Tongue (tissue), 2 donors: ENCODE data around the gene DTX2. TPM values are rescaled to one million over a fixed set of nuclear protein-coding genes. Genes with fewer than 3 reads are reported as not detected.
A peak's percentile ranks its signal among the peaks of the same experiment; 100 is the strongest.
"Not testable (repeated sequence)": the region's sequence is repeated elsewhere in the genome, so short reads cannot be mapped to it uniquely, and the experiment has no call there.

Source experiments
- DNase-seq: peaks from one replicate; pipeline ENCODE4 v3.0.0-alpha.2; 2015
- total RNA-seq: library from RNA; depleted of rRNA; stranded (reverse); fragments of >200 nt; gene quantifications from one replicate; pipeline ENCODE4 v1.2.3, GENCODE V29; 2014

Gene DTX2
- total RNA-seq, 1 donor from 2014 or later = 13.5 TPM

GRCh38 chr7:76492139-76492538, 30.6 kb downstream of the DTX2 start:
- not testable (repeated sequence) for DNase-seq

DNA sequence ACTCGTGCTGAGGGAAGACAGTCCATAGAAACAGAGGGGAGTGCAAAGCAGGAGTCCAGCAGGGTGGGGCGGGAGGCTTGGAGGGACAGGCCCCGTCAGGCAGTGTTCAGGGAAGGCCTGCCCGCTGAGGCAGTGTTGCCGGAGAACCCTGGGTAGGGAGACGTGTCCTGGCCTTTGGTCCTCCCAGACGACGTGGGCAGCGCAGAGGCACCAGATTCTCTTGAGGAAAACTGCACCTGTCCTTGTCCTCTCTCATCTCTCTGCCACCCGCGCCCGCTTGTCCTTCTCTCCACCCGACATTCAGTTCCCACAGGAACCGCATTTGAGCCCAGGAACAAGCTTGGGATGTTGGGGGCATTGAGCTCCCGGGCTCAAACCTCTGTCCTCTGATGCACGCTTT, 34.2 kb downstream of the DTX2 start:
- DNase-seq = not testable (repeated sequence)

GRCh38 chr7:76497918-76498582, 36.5 kb downstream of the DTX2 start:
- DNase-seq = not testable (repeated sequence)

DNA sequence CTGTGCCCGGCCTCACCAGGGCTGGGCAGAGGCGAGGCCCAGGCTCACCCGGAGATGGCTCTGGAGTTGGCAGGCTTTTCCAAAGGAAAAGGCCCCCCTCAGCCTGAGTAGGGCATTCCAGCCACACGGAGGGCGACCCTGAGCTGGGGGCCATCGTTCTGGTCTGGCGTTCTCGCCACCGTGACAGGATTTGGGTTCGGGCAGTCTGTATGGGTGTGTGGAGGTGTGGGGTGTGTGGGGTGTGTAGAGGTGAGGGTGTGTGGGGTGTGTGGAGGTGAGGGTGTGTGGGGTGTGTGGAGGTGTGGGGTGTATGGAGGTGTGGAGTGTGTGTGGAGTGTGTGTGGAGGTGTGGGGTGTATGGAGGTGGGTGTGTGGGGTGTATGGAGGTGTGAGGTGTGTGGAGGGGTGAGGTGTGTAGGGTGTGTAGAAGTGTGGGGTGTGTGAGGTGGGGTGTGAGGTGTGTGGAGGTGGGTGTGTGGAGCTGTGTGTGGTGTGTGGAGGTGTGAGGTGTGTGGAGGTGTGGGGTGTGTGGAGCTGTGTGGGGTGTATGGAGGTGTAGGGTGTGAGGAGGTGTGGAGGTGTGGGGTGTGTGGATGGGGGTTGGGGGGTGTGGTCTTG, 37.2 kb downstream of the DTX2 start:
- DNase-seq = not testable (repeated sequence)

DNA sequence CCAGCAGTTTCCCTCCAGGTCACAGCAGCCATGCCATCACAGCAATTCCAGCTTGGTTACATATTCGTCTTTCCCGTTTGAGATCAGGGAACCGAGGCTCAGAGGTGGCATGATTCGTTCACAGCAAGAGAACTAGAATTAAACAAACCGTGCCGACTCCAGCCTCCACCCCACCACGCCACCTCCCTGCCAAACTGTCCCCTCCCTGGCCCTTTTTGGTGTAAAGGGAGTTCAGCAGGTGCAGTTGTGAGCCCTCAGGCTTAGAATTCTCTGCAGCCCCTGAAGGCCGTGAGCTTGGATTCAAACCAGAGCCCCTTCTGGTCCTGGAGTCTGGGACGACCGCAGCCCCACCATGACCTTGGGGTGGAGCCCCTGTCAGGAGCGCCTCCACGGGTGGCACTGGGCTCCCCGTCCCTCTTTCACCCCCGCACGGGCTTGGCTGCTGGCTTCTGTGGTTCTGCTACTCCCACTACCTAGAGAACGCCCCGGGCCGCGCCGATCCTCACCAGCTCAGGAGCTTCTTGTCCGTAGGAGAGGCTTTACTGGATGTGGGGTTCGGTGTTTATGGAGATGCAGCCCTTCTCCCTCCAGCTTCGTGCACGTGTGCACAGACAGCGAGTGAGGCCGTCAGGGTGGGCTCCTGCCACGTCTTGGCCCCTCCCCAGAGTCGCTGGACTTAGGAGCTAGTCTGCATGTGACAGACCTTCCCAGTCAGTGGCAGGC, 37.9 kb downstream of the DTX2 start:
- DNase-seq = not testable (repeated sequence)

GRCh38 chr7:76499924-76500241, 38.4 kb downstream of the DTX2 start:
- not testable (repeated sequence) for DNase-seq

DNA sequence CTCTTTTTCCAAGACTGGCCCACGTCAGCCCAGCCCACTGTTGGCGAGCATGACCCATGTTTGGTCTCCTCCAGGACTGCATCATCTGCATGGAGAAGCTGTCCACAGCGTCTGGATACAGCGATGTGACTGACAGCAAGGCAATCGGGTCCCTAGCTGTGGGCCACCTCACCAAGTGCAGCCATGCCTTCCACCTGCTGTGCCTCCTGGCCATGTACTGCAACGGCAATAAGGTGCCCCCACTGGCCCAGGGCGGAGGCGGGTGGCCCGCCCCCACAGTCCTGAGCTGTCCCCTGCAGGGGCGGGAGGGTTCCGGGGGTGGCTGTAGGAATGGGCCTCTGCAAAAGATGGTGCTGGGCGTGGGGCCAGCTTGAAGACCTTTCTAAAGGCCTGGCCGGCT, 40.7 kb downstream of the DTX2 start:
- DNase-seq = not testable (repeated sequence)

- not testable (repeated sequence) for DNase-seq
These were observed 41.3 kb downstream of the DTX2 start for GRCh38 chr7:76502836-76503235.

DNA sequence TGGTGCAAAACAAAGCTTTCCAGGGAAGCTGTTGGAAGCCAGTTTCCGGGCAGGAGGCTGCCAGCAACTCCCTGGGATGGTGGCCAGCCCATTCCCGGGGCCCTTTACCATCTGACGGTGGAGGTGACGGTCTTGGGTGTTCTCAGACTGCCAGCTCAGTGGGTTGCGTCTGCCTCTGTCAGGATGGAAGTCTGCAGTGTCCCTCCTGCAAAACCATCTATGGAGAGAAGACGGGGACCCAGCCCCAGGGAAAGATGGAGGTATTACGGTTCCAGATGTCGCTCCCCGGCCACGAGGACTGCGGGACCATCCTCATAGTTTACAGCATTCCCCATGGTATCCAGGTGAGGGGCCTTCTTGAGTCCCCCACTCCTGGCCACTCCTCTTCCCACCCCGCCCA, 41.7 kb downstream of the DTX2 start:
- DNase-seq = not testable (repeated sequence)

GRCh38 chr7:76504351-76505167, 43.0 kb downstream of the DTX2 start:
- not testable (repeated sequence) for DNase-seq

DNA sequence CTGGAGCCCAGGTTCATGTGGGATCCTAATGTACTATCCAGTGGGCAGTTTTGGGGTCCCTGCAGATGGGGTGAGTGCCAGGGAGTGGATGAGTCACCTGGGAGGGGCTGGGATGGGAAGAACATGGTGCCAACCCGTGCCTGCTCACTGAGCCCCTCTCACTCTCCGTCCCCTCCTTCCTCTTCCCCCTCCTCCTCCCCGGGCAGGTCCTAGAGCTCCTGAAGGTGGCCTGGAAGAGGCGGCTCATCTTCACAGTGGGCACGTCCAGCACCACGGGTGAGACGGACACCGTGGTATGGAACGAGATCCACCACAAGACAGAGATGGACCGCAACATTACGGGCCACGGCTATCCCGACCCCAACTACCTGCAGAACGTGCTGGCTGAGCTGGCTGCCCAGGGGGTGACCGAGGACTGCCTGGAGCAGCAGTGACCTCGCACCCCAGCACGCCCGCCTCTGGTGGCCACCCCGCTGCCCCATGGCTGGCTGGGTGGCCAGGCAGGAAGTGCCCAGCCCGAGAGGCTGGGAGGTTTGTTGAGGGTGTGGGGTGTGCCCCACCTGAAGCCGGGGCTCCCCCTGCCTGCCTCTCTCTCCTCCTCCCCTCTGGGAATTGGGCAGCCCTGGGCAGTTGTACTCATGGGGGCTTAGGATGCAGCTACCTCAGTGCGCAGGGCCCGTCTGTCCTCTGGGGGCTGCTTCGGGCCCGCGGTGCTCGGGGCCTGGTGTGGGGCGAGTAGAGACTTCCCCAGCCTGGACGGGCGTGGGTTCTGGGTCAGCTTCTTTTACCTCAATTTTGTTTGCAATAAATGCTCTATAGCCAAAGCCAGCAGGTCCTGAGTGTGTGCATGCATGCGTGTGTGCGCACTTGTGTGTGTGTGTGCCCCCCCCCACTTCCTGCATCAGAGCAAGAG, 43.9 kb downstream of the DTX2 start:
- no peak for DNase-seq

DNA sequence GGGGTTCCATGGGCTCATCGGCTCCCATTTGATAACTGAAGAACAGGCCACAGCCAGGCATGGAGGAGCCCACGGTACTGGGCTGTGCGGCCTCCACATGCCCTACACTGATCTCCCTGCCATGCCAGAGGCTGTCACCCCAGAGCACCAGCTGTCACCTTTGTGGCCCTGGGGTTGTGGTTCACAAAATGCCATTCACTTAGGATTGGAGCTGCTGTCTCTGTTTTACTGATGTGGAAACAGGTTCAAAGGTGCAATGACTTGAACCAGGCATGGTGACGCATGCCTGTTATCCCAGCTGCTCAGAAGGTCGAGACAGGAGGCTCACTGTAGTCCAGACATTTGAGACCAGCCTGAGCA, 44.6 kb downstream of the DTX2 start:
- no peak for DNase-seq

GRCh38 chr7:76506643-76507042, 45.1 kb downstream of the DTX2 start:
- DNase-seq = not testable (repeated sequence)

GRCh38 chr7:76507723-76508406, 46.4 kb downstream of the DTX2 start:
- DNase-seq = no peak

DNA sequence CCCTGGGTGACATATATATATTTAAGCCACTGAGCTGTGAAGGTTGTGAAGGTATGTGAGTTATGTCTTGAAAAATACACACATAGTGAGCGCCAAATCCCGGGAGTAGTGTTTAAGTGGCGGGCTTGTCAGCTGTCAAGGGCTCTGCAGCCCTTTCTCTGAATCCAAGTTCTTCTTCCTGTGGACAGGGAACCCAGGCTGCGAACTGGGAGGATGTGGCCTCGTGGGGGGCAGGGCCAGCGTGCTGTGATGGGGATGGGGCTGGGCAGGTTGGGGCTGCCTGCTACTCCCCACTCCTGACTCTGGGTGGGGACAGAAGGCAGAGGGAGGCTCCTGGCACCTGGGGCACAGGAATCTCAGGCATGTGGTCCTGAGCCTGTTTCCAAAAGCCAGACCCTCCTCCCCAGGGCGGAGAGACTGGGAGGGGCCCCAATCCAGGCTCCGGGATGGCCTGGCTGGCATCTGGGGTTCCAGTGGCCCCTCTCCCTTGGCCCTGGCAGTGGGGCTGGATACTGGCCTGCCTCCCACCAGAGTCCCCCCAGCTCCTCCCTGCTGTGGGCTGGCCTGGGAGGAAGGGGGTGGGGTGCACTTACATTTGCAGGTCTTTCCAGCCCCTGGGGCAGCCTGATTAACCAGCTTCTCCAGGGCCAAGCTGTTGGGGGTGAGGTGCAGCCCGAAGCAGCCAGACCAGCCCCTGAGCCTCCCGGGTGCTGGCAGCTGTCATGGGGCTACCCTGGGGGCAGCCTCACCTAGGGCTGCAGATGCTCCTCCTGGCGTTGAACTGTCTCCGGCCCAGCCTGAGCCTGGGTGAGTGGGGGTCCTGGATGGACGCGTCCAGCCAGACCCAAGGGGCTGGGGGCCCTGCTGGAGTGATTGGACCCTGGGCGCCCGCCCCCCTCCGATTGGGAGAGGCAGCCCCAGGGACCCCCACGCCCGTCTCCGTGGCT, 48.7 kb downstream of the DTX2 start, which contains the start of gene UPK3B:
Gene UPK3B, plus strand, starts transcription at position 622 of the 947 bp plus-strand sequence. Its CDS starts 101 bp downstream, at position 723.
- peak; percentile 26 for DNase-seq

DNA sequence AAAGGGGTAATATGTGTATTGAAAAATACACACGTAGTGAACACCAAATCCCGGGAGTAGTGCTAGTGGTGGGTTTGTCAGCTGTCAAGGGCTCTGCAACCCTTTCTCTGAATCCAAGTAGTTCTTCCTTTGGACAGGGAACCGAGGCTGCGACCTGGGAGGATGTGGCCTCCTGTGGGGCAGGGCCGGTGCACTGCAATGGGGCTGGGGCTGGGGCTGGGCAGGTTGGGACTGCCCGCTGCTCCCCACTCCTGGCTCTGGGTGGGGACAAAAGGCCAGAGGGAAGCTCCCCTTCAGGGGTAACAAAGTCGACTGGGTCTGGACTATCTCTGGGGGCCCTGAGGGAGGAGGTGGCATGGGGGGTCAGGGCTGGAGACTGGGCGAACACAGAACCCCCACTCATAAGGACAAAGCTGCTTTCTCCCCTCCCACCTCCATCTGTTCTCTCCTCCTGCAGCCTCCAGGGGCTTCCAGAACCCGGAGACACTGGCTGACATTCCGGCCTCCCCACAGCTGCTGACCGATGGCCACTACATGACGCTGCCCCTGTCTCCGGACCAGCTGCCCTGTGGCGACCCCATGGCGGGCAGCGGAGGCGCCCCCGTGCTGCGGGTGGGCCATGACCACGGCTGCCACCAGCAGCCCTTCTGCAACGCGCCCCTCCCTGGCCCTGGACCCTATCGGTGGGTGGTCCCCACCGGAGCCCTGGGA, 49.8 kb downstream of the DTX2 start:
- DNase-seq = not testable (repeated sequence)

DNA sequence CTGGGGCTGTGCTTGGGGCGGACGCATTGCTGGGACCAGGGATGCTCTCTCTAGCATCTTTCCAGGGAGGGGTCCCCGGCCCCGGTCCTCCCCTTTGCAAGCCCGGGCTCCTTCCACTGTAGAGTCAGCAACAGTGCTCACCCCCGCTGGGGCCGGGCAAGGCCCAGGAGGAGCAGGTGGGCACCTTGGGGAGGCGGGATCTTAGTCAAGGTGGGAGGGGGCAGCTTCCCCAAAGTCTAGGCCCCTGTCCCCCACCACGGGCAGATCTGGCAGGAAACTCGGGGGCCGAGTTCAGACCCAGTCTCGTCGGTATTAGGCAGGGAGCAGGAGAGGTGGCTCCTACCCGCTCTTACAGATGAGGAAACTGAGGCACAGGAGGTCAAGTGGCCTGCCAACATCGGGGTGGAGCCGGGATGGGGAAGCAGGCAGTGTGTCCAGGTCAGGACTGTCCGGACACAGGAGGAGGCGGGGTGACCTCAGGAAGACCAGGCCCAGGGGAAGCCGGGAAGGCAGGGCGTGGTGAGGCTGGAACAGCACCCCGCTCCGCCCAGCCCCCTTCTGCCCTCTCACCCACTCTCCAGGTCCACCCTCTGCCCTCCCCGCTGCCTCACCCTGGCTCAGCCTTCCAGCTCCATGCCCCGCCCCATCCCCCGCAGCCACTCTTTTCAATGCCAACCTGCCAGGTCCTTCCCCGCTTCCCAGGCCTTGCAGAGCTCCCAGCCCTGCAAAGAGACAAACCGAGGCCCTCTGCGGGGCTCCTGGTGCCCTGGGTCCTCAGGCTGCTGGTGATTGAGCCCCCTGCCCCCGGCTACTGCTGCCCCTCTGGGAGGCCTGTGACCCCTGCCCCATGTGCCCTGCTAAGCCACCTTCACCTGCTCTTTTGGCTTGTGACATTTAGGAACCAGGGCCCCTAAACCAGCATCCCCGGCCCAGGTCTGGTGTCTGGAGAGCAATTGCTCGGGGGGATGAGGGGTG, 50.7 kb downstream of the DTX2 start:
- DNase-seq = not testable (repeated sequence)
